Activated effector memory CD4-positive, alpha-beta T cell treated with anti-CD3 and anti-CD28 coated beads, Interleukin-2, amount 50 U/mL, for 16 hours (primary cell): ENCODE measurements around the gene C1orf232.

Experiments
- DNase-seq: peaks from one replicate; pipeline ENCODE4 v3.0.0-alpha.2; 2020

The C1orf232 gene

DNA sequence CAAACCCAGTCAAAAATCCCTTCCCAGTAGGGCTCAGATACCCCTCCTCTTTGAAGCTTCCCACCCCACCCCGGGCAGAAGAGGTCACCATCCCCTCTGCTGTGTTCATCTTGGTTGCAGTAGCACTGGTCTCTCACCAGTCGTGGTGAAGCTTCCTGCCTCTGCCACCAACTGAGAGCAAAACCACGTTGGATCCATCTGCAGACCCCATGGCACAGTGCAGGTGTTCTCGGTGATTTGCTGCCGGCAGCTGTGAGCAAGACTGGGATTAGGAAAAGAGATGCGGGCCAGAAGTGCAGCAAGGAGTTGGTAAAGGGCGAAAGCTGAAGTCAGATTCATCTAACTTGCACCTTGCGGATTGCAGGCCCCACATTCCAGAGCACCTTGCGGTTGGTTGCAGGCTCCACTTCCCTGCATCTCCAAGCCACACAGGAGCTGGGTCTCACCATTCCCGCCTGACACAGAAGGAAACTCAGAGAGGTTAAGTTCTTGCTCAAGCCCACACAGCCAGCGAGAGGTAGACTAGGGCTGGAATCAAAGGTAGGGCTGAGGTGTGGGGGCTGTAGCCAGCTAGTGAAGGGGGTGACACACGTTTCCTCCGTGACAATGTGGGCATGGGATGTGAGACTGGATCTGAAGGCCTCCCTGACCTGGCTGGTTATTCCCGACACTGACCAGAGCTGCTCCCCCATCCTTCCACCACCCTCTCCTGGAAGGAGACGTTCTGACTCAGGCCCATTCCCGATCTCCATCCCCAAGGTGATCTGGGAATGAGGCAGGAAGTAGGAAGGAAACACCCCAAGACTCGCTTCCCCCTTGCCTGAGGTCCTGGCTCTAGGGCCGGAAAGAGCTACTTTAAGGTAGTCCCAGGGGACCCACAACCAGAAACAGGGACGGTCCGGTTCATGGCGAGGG, 13.1 kb downstream of the C1orf232 start:
- DNase-seq = peak; percentile 24

DNA sequence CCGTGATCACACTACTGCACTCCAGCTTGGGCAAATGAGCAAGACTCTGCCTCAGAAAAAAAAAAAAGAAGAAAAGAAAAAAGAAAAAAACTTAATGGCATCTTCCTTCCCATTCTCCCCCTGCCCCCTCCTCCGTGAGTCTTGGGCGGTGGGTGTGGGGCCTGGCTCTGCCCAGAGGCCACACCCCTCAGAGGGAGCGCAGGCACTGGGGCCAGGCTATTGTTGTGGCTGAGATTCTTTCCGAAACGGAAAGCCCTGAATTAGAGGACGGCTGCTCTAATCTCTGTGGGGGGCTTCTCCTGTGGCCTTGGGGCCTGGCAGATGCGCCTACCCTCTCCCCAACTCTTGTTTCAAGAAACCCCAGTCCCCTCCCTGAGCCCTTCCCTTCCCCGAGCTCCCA, 14.0 kb downstream of the C1orf232 start:
- no peak for DNase-seq

DNA sequence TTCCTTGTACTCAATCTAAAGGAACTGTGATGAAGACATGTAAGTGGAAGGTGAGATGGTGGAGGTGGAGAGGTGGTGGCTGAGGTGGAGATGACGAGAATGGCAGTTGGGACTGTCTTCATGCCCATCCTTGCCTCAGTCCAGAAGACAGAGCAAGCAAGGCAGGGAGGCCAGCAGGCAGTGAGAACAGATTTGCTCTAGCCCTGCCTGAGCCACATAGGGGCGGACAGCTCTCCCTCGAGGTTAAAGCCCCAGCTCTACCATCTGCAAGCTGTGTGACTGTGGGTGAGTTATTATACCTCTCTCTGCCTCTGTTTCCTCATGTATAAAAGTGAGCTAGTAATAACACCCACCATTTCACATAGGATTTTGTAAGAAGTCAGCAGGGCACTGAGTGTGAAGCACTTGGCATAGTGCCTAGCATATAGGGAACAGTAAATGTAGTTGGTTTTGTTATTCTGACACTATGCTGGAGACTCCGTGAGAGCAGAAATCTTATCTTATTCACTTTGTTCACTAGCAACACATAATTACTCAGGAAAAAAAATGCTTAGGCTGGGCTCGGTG, 14.7 kb downstream of the C1orf232 start:
- DNase-seq = peak; percentile 45

DNA sequence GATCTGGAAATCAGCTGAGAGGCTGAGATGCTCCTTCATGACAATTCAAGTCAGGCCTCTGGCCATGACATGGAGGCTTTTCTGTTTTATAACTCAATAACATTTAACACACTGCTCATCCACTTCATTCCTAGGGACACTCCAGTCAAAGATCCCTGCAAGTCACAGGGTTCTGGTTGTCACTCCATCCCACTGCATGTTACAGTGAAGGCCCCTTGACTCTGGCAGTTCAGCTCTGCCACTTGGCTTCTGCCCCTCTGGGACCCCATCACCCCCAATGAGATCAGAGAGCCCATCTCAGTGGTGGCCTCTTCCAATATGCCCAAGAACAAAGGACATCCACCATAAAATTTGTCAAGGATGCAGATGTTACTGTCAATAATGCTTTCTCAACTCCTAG, 19.9 kb downstream of the C1orf232 start:
- no peak for DNase-seq

DNA sequence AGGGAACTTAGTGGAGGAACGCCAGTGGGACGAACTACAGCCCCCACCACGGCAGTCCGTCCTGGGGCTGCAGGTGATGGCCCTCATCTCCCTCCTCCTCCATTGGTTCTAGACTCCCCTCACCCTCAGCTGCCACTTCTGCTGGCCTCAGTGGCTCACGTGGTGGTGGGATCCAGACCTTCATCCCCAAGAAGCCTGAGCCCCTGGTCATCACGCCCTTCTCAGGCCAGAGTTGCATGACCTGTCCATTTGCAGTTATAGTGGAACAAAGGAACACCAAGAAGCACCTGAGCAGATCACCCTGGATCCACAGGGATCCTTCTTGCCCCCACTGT, 22.8 kb downstream of the C1orf232 start:
- DNase-seq = no peak

DNA sequence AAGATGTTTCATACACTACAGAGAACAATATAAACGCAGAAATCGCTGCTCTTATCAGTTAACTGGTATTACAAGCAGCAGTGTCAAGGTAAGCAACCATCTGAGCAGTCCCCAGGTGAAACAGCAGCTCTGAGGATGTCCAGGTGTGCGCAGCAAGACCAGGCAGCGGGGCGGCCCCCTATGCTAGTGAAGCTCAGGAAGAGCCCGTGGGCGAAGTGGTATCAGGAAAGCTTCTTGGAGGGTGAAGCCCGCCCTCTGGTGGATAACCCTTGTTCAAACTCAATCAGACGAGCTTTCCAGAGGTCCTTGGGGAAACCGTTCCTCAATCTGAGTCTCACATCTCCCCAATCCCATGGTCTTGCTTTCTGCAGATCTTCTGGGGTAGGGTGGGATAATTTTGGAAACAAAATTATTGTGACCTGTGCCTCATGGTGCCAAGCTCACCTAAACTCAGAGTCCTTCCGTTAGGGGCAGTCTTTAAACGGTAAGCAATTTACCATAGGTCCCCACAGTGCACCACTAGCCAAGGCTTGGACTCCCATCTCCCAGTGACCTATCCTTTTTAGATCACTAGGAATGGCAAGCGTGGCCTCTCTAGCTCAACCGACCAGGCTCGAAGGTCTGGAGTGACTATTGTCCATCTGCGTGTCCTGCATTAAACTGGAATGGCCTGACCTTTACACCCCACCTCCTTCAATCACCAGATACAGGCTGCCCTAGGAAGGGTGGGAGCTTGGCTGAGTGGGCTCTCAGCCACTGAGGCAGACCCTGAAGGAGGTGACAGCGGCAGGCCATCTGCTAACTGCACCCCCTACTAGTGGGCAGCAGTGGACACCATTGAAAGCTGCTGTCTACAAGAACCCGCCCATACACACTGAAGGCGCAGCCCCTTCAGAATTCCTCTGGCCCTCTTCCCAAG, 23.5 kb downstream of the C1orf232 start:
- DNase-seq = peak; percentile 89

DNA sequence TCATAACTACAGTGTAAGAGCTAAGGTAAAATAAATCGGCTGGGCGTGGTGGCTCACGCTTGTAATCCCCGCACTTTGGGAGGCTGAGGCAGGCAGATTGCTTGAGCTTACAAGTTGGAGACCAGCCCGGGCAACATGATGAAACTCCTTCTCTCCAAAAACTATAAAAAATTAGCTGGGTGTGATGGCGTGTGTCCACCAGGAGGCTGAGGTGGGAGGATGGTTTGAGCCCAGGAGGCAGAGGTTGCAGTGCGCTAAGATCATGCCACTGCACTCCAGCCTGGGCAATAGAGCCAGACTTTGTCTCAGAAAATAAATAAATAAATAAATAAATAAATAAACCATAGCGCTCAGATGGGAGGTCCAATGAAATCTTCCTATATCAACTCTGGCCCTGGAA, 26.6 kb downstream of the C1orf232 start:
- DNase-seq = no peak

DNA sequence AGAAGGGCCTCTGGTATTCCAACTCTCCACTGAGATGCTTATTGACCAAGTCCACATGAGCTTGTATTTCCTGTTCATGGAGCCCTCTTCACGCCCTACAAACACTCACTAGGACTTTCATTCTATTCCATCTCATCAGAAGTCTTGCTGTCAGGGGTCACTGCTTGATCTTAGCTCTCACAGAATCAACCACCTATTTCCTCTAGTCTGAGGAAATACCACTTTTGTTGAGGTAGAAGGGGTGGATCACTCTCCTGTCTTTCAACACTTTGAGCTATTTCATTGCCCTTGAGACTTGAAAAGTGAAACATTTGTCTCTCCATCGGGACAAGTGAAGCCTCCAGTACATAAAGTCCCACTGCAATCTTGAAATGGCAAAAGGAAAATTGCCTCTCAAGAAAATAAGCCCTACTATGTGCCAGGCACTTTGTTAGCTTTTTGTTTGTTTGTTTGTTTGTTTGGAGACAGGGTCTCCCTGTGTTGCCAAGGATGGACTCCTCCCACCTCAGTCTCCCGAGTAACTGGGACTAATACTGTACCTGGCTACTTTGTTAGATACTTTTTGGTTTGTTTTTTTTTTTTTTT, 29.7 kb downstream of the C1orf232 start:
- DNase-seq = no peak

DNA sequence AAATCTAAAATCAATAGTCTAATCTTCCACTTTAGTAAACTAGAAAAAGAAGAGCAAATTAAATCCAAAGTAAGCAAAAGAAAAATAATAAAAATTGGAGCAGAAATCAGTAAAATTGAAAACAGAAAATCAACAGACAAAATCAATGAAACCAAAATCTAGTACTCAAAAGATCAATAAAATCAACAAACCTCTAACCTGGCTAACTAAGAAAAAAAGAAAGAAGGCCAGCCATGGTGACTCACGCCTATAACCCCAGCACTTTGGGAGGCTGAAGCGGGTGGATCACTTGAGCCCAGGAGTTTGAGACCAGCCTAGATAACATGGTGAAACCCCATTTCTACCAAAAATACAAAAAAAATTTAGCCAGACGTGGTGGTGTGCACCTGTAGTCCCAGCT, 34.3 kb downstream of the C1orf232 start:
- no peak for DNase-seq

DNA sequence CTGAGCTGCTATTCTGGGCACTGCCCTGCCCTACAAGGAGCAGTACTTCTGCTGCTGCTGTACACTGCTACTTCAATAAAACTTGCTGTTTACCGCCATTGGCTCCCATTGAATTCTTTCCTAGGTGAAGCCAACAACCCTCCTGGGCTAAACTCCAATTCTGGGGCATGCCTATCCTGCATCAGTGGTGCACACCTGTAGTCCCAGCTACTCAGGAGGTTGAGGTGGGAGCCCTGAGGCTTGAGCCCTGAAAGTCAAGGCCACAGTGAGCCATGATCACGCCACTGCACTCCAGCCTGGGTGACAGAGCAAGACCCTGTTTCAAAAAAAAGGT, 36.0 kb downstream of the C1orf232 start:
- no peak for DNase-seq

DNA sequence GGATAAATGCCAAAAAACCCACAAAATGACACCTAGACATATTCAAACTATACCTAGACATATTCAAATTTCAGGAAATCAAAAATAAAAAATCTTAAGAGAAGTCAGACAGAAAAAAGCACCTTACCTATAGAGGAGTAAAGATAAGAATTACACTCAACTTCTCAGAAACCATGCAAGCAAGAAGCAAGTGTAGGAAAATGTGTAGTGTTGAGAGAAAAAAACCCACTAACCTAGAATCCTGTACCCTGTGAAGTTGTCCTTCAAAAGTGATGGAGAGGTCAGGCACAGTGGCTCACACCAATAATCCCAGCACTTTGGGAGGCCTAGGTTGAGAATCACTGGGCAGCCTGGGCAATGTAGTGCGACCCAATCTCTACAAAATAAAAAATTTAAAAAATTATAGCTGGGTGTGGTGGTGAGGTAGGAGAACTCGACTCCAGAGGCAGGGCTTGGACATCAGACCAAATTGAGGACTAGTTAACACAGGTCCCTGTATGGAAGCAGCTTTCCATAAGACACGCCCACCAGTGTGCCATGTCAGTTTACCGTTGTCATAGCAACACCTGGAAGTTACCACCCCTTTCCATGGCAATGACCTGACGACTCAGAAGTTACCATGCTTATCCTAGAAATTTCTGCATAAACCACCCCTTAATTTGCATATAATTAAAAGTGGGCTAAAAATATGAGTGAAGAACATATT, 36.5 kb downstream of the C1orf232 start:
- no peak for DNase-seq

DNA sequence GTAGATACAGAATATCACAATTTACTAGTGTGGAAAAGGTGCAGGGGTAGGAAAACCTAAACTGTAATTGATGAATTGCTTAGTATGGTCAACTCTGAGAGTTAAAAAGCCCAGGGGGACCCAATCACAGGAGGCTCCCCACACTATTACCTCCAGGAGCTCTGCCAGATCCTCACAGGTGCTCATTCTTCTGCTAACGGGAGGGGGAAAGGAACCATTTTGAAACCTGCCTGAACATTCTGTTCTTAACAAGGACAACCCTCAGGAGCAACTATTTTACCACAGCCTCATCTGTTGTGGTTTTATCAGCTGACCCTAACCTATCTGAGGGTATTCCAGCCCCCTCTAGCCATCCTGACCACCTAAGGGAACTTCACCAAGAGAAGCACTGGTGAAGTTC, 38.1 kb downstream of the C1orf232 start:
- no peak for DNase-seq

DNA sequence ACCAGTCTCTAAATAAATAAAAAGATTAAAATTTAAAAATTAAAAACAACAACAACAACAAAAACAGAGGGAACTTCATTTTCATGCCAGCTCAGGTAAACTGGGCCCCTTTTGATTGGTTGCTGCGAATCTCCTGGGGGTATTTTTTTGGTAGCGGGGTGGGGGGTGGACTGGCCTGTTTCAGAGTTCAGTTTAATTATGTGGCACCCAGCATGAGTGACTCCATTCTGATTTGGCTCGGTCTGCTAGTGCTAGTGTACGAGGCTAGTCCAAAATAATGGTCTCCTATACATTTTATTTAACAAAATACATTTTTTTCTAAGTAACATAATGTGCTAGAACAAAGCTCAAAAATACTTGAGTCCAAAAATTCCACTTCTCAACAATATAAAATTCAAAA, 39.0 kb downstream of the C1orf232 start:
- DNase-seq = no peak

DNA sequence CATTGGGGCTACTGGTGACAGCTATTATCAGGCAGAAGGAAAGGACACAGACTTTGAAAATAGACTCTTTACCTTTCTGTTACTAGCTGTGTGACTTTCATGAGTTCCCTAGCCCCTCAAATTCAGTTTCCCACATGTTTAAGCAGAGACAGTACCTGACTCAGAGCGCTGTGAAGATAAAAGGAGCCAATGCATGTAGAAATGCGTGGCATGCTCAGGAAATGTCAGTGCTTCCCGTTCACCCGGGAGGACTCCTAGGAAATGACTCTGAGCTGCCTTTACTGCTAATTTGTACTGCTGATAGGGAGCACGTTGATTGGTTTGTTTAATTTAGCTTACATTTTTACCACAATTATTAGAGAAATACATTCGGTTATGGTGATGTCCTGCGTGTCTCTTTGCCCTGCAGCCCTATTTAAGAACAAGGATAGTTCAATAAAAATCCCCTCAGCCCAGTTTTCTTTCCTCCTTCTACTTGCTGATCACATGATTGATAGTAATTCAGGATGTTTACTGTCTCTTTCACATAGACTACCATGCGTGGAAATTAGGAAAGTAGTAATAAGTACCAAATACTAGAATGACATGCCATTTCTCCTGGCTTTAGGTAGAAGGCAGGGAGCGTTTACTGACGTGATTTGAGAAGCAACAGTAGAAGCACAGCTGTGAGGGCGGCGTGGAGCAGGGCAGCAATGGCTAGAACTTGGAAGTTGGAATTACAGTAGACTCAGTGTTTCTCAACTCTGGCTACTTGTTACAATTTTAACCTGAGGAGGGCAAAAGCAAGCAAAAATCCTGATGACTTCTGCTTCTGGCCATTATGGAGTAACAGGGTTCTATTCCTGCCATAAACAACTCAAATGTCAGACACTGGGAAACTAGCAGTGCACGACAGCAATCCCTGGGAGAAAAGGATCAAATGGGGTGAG, 41.3 kb downstream of the C1orf232 start:
- DNase-seq = no peak

DNA sequence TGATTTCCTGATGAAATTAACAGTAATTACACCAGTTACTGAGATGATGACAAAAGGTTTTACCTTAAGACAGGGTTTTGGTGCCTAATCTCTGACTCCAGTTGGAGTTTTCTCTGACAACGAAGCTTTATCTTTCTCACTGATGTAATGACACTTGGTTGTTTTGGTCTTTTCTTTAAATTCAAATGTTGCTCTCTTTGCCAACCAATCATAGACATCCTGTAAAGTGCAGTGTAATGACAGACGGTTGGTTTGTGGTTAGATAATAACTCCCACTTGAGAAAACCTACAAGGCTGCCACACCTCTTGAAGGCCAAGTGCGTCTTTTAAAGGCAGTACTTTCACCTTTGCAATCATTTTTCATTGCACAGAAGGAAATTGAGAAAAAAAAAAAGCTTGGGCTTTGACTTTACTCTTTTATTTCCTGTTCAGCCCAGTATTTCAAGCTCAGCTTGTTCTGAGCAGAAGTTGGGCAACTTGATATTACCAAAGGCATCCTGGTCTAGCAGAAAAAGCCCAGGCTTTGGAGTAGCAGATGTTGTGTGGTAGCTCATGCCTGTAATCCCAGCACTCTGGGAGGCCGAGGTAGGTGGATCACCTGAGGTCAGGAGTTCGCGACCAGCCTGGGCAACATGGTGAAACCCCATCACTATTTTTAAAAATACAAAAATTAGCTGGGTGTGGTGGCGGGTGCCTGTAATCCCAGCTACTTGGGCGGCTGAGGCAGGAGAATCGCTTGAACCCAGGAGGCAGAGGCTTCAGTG, 42.3 kb downstream of the C1orf232 start:
- DNase-seq = peak; percentile 77

DNA sequence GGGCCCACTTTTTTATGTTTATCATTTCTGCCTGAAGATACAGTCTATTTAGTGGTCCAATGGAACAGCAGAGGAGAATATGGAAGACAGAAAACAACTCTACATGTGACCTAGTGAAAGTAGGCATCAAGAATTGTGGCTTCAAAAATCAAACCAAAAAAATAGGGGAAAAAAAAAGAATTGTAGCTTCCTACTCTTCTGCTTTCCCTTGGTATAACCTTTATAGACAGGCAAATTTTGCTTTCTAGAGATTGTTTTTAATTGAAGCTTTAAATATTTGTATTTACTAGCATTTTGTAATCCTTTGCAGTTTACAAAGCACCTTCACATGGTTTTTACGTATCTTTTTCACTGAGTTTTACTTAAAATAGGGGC, 42.8 kb downstream of the C1orf232 start:
- DNase-seq = no peak

DNA sequence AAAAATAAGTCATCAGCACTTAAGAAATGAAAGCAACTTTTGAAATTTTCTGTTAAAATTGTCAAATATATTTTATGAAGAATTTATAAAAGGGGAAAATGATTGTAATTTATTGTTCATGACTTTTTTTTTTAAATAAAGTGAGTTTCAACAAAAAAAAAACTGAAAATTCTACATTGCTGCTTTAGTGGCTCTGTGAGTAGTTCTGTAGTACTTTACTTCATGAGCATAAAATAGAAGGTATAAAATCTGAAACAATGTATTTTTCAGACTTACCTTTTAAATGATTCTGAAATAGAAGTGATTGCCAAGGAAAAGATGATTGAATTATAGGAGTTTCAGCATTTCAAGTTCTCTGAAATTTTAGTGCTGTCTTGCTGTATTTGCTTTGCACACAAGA, 43.4 kb downstream of the C1orf232 start:
- DNase-seq = no peak

DNA sequence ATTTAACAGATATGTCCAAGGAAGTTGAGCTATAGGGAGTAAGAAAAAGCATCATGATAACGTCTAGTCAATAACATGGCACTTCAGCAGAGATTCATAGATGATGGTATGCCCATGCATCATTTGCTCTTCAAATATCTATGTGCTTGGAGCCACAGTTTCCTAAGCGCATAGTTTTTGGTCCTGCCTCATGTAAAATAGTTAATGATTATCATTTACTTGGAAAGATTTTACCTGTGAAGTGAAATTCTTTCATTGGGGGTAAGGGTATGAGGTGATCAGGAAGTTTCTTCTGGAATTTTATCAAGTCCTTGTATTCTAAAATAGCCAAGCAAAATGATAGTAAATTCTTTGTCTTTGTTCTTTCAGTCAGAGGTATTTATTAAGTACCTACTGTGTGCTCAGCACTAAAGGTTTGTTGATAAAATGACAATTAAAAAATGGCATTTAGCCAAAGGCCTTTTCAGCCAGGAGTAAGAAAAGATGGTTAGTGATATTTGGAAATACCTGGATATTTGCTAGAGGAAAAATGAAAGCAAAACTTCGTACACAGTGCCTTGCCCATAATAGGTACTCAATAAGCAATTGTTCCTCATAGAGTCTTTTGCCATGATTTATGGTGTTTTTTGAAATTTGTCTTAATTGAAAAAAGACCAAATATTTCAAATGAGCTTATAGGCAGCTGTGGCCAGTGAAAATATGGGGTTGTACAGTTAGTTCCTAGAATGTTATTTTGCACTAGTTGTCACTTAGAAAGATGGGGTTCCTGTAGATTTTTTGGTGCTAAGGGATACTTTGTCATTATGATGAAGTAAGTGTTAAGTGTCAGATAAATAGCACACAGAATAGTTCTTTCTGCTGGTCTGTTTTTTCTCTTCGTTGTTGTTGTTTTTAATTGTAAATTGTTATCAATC, 44.1 kb downstream of the C1orf232 start:
- no peak for DNase-seq
